Hepatocyte (in vitro differentiated cells): Measurements from ENCODE around the gene MPST. TPM values are rescaled to one million over a fixed set of nuclear protein-coding genes. Genes with fewer than 3 reads are reported as not detected.

Experiments used
- DNase-seq: peaks from one replicate; pipeline ENCODE4 v3.0.0-alpha.2; 2016; ENCODE audit warnings: low spot score
- H2AFZ ChIP-seq: fragments of 200-600 bp; sonication (generic); 2 replicates; pipeline ENCODE4 v1.6.0; 2016; ENCODE audit warnings: antibody characterized with exemption, mild to moderate bottlenecking
- H3K27ac ChIP-seq: fragments of 200-600 bp; sonication (generic); 2 replicates; pipeline ENCODE4 v1.5.1; 2016; ENCODE audit warnings: mild to moderate bottlenecking
- H3K27me3 ChIP-seq: fragments of 200-600 bp; sonication (generic); 2 replicates; pipeline ENCODE4 v1.6.1; 2016
- H3K36me3 ChIP-seq: fragments of 200-600 bp; sonication (generic); replicated peaks from 2 replicates; pipeline ENCODE4 v1.5.1; 2016; ENCODE audit warnings: low read depth; ENCODE audit not compliant: insufficient read depth
- H3K4me1 ChIP-seq: fragments of 200-600 bp; sonication (generic); 2 replicates; pipeline ENCODE4 v1.5.1; 2016; ENCODE audit warnings: mild to moderate bottlenecking, moderate library complexity; ENCODE audit not compliant: insufficient read depth
- H3K4me2 ChIP-seq: fragments of 200-600 bp; sonication (generic); 2 replicates; pipeline ENCODE4 v1.6.0; 2016
- H3K4me3 ChIP-seq: fragments of 200-600 bp; sonication (generic); 2 replicates; pipeline ENCODE4 v1.5.1; 2016; ENCODE audit warnings: mild to moderate bottlenecking
- H3K79me2 ChIP-seq: fragments of 200-600 bp; sonication (generic); 2 replicates; pipeline ENCODE4 v1.6.0; 2017; ENCODE audit warnings: mild to moderate bottlenecking
- H3K9me2 ChIP-seq: fragments of 200-600 bp; sonication (generic); replicated peaks from 2 replicates; pipeline ENCODE4 v1.6.0; 2017; ENCODE audit warnings: mild to moderate bottlenecking; ENCODE audit not compliant: insufficient read depth
- H3K9me3 ChIP-seq: fragments of 200-600 bp; sonication (generic); 2 replicates; pipeline ENCODE4 v1.5.1; 2016; ENCODE audit warnings: low read depth, mild to moderate bottlenecking
- H4K20me1 ChIP-seq: fragments of 200-600 bp; sonication (generic); 2 replicates; pipeline ENCODE4 v1.6.0; 2016; ENCODE audit warnings: mild to moderate bottlenecking; ENCODE audit not compliant: insufficient read depth, poor library complexity, severe bottlenecking
- CTCF ChIP-seq: fragments of 200-600 bp; sonication (generic); IDR thresholded peaks from 2 replicates; pipeline ENCODE4 v1.5.1; 2016; ENCODE audit warnings: antibody characterized with exemption, mild to moderate bottlenecking; ENCODE audit not compliant: poor library complexity
- EZH2 ChIP-seq: fragments of 200-600 bp; sonication (generic); IDR thresholded peaks from 2 replicates; pipeline ENCODE4 v1.6.1; 2016; ENCODE audit warnings: antibody characterized with exemption, mild to moderate bottlenecking, borderline replicate concordance
- EZH2phosphoT487 ChIP-seq: fragments of 200-600 bp; sonication (generic); IDR thresholded peaks from one replicate; pipeline ENCODE4 v1.6.1; 2018; ENCODE audit warnings: antibody characterized with exemption, mild to moderate bottlenecking, low read depth, moderate library complexity; ENCODE audit not compliant: unreplicated experiment, severe bottlenecking
- WGBS: methylation state at CpG from one replicate; pipeline ENCODE4 v1.1.6; 2016; ENCODE audit warnings: low lambda C conversion rate; ENCODE audit errors: missing lambda C conversion rate; 5-methylcytosine and 5-hydroxymethylcytosine counted together
- polyA plus RNA-seq: library from polyadenylated mRNA; unstranded; fragments of >200 nt; fragmentation: Nextera tagmentation; extraction: Ambion mirVana; gene quantifications from 2 replicates; pipeline ENCODE4 v1.2.1, GENCODE V29; 2016
- total RNA-seq: library from RNA; depleted of rRNA; stranded (reverse); fragments of >200 nt; gene quantifications from 2 replicates; pipeline ENCODE4 v1.2.3, GENCODE V29; 2014

The MPST gene
- total and polyA plus RNA-seq, 2 experiments from 2014 or later: 136 to 193 TPM

GRCh38 chr22:37046589-37046988, 27.0 kb downstream of the MPST start:
- no peak overlapping the region for H3K4me2 ChIP-seq
- H3K4me3 ChIP-seq: no peak overlapping the region
- no peaks in the 10 kb centered on the region for H4K20me1 ChIP-seq
- no peak for TF ChIP-seq EZH2
- TF ChIP-seq EZH2phosphoT487: no peak
- no peak for TF ChIP-seq CTCF
- H3K79me2 ChIP-seq: no peaks in the 10 kb centered on the region
- 90% methylated on average over 6 of the region's 6 CpGs for WGBS
- no peak overlapping the region for H3K27ac ChIP-seq
- no peaks in the 10 kb centered on the region for H3K36me3 ChIP-seq
- no peaks in the 10 kb centered on the region for H3K27me3 ChIP-seq
- H3K9me2 ChIP-seq: no peaks in the 10 kb centered on the region
- no peak for DNase-seq
- H2AFZ ChIP-seq: no peak overlapping the region
- no peaks in the 10 kb centered on the region for H3K9me3 ChIP-seq
- H3K4me1 ChIP-seq: peaks cover 4% of the 10 kb centered on the region

GRCh38 chr22:37047006-37047405, 27.5 kb downstream of the MPST start:
- Histone ChIP-seq H3K4me2 (no peak overlapping the region), H3K4me3 (no peak overlapping the region), H3K27ac (no peak overlapping the region), H3K79me2 (no peaks in the 10 kb centered on the region), H3K9me3 (no peaks in the 10 kb centered on the region), H2AFZ (no peak overlapping the region), H3K27me3 (no peaks in the 10 kb centered on the region), H3K36me3 (no peaks in the 10 kb centered on the region), H3K4me1 (peaks cover 4% of the 10 kb centered on the region), H4K20me1 (no peaks in the 10 kb centered on the region), H3K9me2 (no peaks in the 10 kb centered on the region)
- WGBS: 87% methylated on average over 7 of the region's 7 CpGs
- no peak for TF ChIP-seq EZH2phosphoT487
- TF ChIP-seq EZH2: no peak
- TF ChIP-seq CTCF: no peak
- DNase-seq: no peak

GRCh38 chr22:37048133-37048532, 28.6 kb downstream of the MPST start:
- TF ChIP-seq EZH2: no peak
- no peak for TF ChIP-seq CTCF
- TF ChIP-seq EZH2phosphoT487: no peak
- Histone ChIP-seq H3K4me2 (no peak overlapping the region), H3K9me3 (no peaks in the 10 kb centered on the region), H3K79me2 (no peaks in the 10 kb centered on the region), H3K36me3 (no peaks in the 10 kb centered on the region), H3K4me3 (no peak overlapping the region), H3K27ac (no peak overlapping the region), H3K9me2 (no peaks in the 10 kb centered on the region), H3K27me3 (no peaks in the 10 kb centered on the region), H4K20me1 (no peaks in the 10 kb centered on the region), H3K4me1 (peaks cover 7% of the 10 kb centered on the region), H2AFZ (no peak overlapping the region)
- DNase-seq: no peak
- WGBS: 83% methylated on average over 6 of the region's 6 CpGs

- TF ChIP-seq CTCF (no peak), EZH2 (no peak), EZH2phosphoT487 (no peak)
- Histone ChIP-seq H3K36me3 (no peaks in the 10 kb centered on the region), H3K9me3 (no peaks in the 10 kb centered on the region), H3K4me2 (no peak overlapping the region), H3K27ac (no peak overlapping the region), H3K79me2 (no peaks in the 10 kb centered on the region), H3K27me3 (no peaks in the 10 kb centered on the region), H3K4me1 (peaks cover 5% of the 10 kb centered on the region), H4K20me1 (no peaks in the 10 kb centered on the region), H2AFZ (no peak overlapping the region), H3K9me2 (no peaks in the 10 kb centered on the region), H3K4me3 (no peak overlapping the region)
- whole genome bisulfite sequencing: 90% methylated on average over 2 of the region's 2 CpGs
- DNase-seq: no peak
Observed at GRCh38 chr22:37049224-37049623, 29.7 kb downstream of the MPST start.
